GM12878 (cell line): Measurements from ENCODE around the gene PADI2.

Source experiments
- CBX3 ChIP-seq: fragments of 200-600 bp; sonication (generic); IDR thresholded peaks from 2 replicates; pipeline ENCODE4 v1.6.1; 2016; ENCODE audit warnings: low read depth, borderline replicate concordance
- CHD4 ChIP-seq: fragments of 200-600 bp; sonication (generic); IDR thresholded peaks from 2 replicates; pipeline ENCODE4 v1.6.1; 2016; ENCODE audit warnings: mild to moderate bottlenecking
- CREB1 ChIP-seq: IDR thresholded peaks from 2 replicates; pipeline ENCODE4 v1.6.1; 2012; ENCODE audit warnings: low read depth, mild to moderate bottlenecking, inconsistent platforms
- CTCF ChIP-seq, 3 experiments: IDR thresholded peaks in 2 of 3; conservative IDR thresholded peaks in 1 of 3; 2 replicates each; pipeline ENCODE4 v1.5.1; 2011; ENCODE audit warnings: low read depth in 3 of 3, low read length in 3 of 3, mild to moderate bottlenecking in 3 of 3, control low read depth in 2 of 3, moderate library complexity in 2 of 3, inconsistent platforms in 1 of 3, mixed read lengths in 1 of 3; ENCODE audit not compliant: control insufficient read depth in 2 of 3, insufficient read depth in 1 of 3; ENCODE audit errors: extremely low read depth in 1 of 3
- POLR2A ChIP-seq: IDR thresholded peaks from 2 replicates; pipeline ENCODE4 v1.6.1; 2011; ENCODE audit warnings: low read depth, mild to moderate bottlenecking, low read length
- POLR2AphosphoS5 ChIP-seq: IDR thresholded peaks from 2 replicates; pipeline ENCODE4 v1.6.1; 2011; ENCODE audit warnings: mild to moderate bottlenecking, low read length, inconsistent platforms
- RAD21 ChIP-seq: IDR thresholded peaks from 2 replicates; pipeline ENCODE4 v1.6.1; 2011; ENCODE audit warnings: mild to moderate bottlenecking, low read depth, low read length, moderate library complexity; ENCODE audit not compliant: insufficient read depth
- SMARCA5 ChIP-seq: fragments of 450-650 bp; IDR thresholded peaks from 2 replicates; pipeline ENCODE4 v1.6.1; 2017; ENCODE audit warnings: mild to moderate bottlenecking
- ZNF24 ChIP-seq: fragments of 450-650 bp; IDR thresholded peaks from 2 replicates; pipeline ENCODE4 v1.6.1; 2017; ENCODE audit warnings: antibody characterized with exemption, mild to moderate bottlenecking
- TF ChIP-seq, protein P1 (sequence below): fragments of 450-650 bp; IDR thresholded peaks from 2 replicates; pipeline ENCODE4 v1.6.1; 2016; ENCODE audit warnings: mild to moderate bottlenecking
- TF ChIP-seq, protein P2 (sequence below): IDR thresholded peaks from 2 replicates; pipeline ENCODE4 v1.6.1; 2012; ENCODE audit warnings: mild to moderate bottlenecking, low read depth, low read length

GRCh38 chr1:17165823-17166222 lies 46.6 kb upstream of the PADI2 start:
- TF ChIP-seq POLR2A, result no peak
- no peak for TF ChIP-seq ZNF24
- no peak for TF ChIP-seq CREB1
- TF ChIP-seq, protein P1, sequence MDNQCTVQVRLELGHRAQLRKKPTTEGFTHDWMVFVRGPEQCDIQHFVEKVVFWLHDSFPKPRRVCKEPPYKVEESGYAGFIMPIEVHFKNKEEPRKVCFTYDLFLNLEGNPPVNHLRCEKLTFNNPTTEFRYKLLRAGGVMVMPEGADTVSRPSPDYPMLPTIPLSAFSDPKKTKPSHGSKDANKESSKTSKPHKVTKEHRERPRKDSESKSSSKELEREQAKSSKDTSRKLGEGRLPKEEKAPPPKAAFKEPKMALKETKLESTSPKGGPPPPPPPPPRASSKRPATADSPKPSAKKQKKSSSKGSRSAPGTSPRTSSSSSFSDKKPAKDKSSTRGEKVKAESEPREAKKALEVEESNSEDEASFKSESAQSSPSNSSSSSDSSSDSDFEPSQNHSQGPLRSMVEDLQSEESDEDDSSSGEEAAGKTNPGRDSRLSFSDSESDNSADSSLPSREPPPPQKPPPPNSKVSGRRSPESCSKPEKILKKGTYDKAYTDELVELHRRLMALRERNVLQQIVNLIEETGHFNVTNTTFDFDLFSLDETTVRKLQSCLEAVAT, result no peak
- no peak for TF ChIP-seq CHD4
- no peak for TF ChIP-seq CTCF (IDR thresholded peaks at IDR 0.05 in 2 of 3, conservative IDR thresholded peaks at IDR 0.05 in 1 of 3; ENCODE audit: control insufficient read depth in 2 of 3, extremely low read depth in 1 of 3, insufficient read depth in 1 of 3, low read depth in 3 of 3, low read length in 3 of 3)
- TF ChIP-seq, protein P2, sequence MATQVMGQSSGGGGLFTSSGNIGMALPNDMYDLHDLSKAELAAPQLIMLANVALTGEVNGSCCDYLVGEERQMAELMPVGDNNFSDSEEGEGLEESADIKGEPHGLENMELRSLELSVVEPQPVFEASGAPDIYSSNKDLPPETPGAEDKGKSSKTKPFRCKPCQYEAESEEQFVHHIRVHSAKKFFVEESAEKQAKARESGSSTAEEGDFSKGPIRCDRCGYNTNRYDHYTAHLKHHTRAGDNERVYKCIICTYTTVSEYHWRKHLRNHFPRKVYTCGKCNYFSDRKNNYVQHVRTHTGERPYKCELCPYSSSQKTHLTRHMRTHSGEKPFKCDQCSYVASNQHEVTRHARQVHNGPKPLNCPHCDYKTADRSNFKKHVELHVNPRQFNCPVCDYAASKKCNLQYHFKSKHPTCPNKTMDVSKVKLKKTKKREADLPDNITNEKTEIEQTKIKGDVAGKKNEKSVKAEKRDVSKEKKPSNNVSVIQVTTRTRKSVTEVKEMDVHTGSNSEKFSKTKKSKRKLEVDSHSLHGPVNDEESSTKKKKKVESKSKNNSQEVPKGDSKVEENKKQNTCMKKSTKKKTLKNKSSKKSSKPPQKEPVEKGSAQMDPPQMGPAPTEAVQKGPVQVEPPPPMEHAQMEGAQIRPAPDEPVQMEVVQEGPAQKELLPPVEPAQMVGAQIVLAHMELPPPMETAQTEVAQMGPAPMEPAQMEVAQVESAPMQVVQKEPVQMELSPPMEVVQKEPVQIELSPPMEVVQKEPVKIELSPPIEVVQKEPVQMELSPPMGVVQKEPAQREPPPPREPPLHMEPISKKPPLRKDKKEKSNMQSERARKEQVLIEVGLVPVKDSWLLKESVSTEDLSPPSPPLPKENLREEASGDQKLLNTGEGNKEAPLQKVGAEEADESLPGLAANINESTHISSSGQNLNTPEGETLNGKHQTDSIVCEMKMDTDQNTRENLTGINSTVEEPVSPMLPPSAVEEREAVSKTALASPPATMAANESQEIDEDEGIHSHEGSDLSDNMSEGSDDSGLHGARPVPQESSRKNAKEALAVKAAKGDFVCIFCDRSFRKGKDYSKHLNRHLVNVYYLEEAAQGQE, result no peak
- TF ChIP-seq RAD21, result no peak
- no peak for TF ChIP-seq SMARCA5
- no peak for TF ChIP-seq CBX3
- TF ChIP-seq POLR2AphosphoS5, result no peak
